Astrocyte (in vitro differentiated cells and primary cell): ENCODE measurements around the gene INAFM2. TPM values are rescaled to one million over a fixed set of nuclear protein-coding genes. Genes with fewer than 3 reads are reported as not detected.
A peak's percentile ranks its signal among the peaks of the same experiment; 100 is the strongest.

Experiments used
- DNase-seq: peaks from one replicate; pipeline ENCODE4 v3.0.0-alpha.2; 2010; ENCODE audit warnings: low read depth
- FAIRE-seq: peaks from 2 replicates; lab custom pipeline; 2011; peaks lifted over from hg19 to GRCh38; lab: Jason Lieb, UNC
- H2AFZ ChIP-seq: 2 replicates; pipeline ENCODE4 v1.6.0; 2012; ENCODE audit warnings: low read depth, low read length, inconsistent platforms
- H3K27ac ChIP-seq: 2 replicates; pipeline ENCODE4 v1.5.1; 2011; ENCODE audit warnings: low read depth, low read length, inconsistent platforms
- H3K27me3 ChIP-seq: 2 replicates; pipeline ENCODE4 v1.6.0; 2011; ENCODE audit warnings: low read length, inconsistent platforms; ENCODE audit not compliant: insufficient read depth
- H3K36me3 ChIP-seq: 2 replicates; pipeline ENCODE4 v1.5.1; 2011; ENCODE audit warnings: low read length, inconsistent platforms; ENCODE audit not compliant: insufficient read depth
- H3K4me1 ChIP-seq: 2 replicates; pipeline ENCODE4 v1.5.1; 2011; ENCODE audit warnings: low read length, inconsistent platforms; ENCODE audit not compliant: insufficient read depth
- H3K4me2 ChIP-seq: 2 replicates; pipeline ENCODE4 v1.6.0; 2012; ENCODE audit warnings: low read length, inconsistent platforms
- H3K4me3 ChIP-seq: 2 replicates; pipeline ENCODE4 v1.5.1; 2011; ENCODE audit warnings: low read depth, mild to moderate bottlenecking, low read length, inconsistent platforms; ENCODE audit not compliant: insufficient read depth
- H3K79me2 ChIP-seq: 2 replicates; pipeline ENCODE4 v1.6.0; 2012; ENCODE audit warnings: mild to moderate bottlenecking, low read length, inconsistent platforms; ENCODE audit not compliant: insufficient read depth
- H3K9ac ChIP-seq: 2 replicates; pipeline ENCODE4 v1.6.0; 2012; ENCODE audit warnings: mild to moderate bottlenecking, low read length, inconsistent platforms
- H3K9me3 ChIP-seq: 2 replicates; pipeline ENCODE4 v1.5.1; 2012; ENCODE audit warnings: low read depth, mild to moderate bottlenecking, low read length, inconsistent platforms; ENCODE audit not compliant: insufficient read depth
- H4K20me1 ChIP-seq: 2 replicates; pipeline ENCODE4 v1.6.0; 2012; ENCODE audit warnings: low read length, inconsistent platforms; ENCODE audit not compliant: insufficient read depth
- H3K27ac Mint-ChIP-seq: one replicate; pipeline ENCODE4 v1.8.0; 2021; ENCODE audit warnings: mild to moderate bottlenecking, mixed read lengths; ENCODE audit not compliant: unreplicated experiment
- H3K27me3 Mint-ChIP-seq: one replicate; pipeline ENCODE4 v1.8.0; 2021; ENCODE audit warnings: low read depth, mixed read lengths; ENCODE audit not compliant: unreplicated experiment
- H3K36me3 Mint-ChIP-seq: one replicate; pipeline ENCODE4 v1.8.0; 2021; ENCODE audit warnings: low read depth, mixed read lengths; ENCODE audit not compliant: unreplicated experiment
- H3K4me1 Mint-ChIP-seq: one replicate; pipeline ENCODE4 v1.8.0; 2021; ENCODE audit warnings: low read depth, mixed read lengths; ENCODE audit not compliant: unreplicated experiment
- H3K4me3 Mint-ChIP-seq: one replicate; pipeline ENCODE4 v1.8.0; 2021; ENCODE audit warnings: mild to moderate bottlenecking, moderate library complexity, mixed read lengths; ENCODE audit not compliant: unreplicated experiment
- H3K9me3 Mint-ChIP-seq: one replicate; pipeline ENCODE4 v1.8.0; 2021; ENCODE audit warnings: mild to moderate bottlenecking, mixed read lengths; ENCODE audit not compliant: unreplicated experiment
- EZH2 ChIP-seq: IDR thresholded peaks from 2 replicates; pipeline ENCODE4 v1.6.1; 2012; ENCODE audit warnings: mild to moderate bottlenecking, low read length, inconsistent platforms; ENCODE audit not compliant: insufficient read depth
- total RNA-seq: library from RNA; stranded (reverse); gene quantifications from 2 replicates; pipeline ENCODE4 v1.2.1, GENCODE V29; 2021
- TF ChIP-seq, protein P1 (sequence below): IDR thresholded peaks from 2 replicates; pipeline ENCODE4 v1.5.1; 2011; ENCODE audit warnings: low read depth, mild to moderate bottlenecking, inconsistent platforms, low read length, moderate library complexity; ENCODE audit not compliant: insufficient read depth

INAFM2 gene
- total RNA-seq, 1 donor from 2014 or later: 41.2 TPM

DNA sequence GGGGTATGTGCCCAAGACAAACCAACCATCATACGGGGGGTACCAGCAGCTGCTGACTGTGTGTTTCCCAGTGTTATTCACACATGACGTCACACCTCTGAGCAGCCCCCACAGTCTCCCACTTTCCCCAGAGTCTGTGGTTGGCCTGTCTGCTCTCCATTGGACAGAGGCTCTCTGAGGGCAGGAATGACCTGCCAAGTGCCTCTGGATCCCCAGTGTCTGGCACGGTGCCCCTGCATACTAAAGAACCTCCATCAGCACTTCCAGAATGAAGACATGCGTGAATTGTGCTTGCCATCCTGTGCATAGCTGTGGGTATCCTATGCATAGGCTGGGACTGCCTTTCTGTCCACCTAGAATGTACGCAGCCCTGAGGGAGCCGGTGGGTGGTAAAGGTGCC is 20.7 kb downstream of the INAFM2 start:
- Mint-ChIP-seq H3K4me1 (peaks cover 25% of the 10 kb centered on the region), H3K27me3 (peaks cover 9% of the 10 kb centered on the region)

DNA sequence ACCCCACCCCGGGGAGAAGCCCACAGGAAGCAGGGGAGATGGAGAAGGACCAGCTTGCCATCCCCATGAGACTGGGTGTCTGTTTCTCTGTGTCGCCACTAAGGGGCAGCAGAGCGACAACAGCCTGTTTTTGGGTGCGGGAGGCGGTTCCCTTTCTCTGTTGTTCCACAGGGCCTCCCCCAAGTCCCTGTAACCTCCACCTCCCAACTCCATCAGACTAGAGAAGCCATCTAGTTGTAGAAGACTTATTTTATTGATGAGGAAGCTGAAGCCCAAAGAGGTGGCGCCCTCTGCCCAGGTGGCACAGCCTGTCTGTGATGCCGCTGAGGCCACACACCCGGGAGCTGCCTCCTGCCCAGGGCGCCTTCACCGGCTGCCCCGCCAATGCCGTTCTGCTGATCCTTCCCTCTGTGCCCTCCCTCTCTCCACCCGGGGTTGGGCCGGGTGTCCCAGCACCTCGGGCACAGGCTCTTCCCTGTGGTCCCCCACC is 21.2 kb downstream of the INAFM2 start:
- H3K9me3 Mint-ChIP-seq: peaks cover 2% of the 10 kb centered on the region
- TF ChIP-seq, protein P1, sequence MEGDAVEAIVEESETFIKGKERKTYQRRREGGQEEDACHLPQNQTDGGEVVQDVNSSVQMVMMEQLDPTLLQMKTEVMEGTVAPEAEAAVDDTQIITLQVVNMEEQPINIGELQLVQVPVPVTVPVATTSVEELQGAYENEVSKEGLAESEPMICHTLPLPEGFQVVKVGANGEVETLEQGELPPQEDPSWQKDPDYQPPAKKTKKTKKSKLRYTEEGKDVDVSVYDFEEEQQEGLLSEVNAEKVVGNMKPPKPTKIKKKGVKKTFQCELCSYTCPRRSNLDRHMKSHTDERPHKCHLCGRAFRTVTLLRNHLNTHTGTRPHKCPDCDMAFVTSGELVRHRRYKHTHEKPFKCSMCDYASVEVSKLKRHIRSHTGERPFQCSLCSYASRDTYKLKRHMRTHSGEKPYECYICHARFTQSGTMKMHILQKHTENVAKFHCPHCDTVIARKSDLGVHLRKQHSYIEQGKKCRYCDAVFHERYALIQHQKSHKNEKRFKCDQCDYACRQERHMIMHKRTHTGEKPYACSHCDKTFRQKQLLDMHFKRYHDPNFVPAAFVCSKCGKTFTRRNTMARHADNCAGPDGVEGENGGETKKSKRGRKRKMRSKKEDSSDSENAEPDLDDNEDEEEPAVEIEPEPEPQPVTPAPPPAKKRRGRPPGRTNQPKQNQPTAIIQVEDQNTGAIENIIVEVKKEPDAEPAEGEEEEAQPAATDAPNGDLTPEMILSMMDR: peak; percentile 52
- TF ChIP-seq EZH2: no peak
- Histone ChIP-seq H3K9me3 (no peaks in the 10 kb centered on the region), H3K27ac (peak overlapping the region; percentile 99), H2AFZ (peak overlapping the region; percentile 19), H3K79me2 (peaks cover 9% of the 10 kb centered on the region), H3K4me3 (no peak overlapping the region), H3K4me2 (peak overlapping the region; percentile 79), H3K27me3 (no peaks in the 10 kb centered on the region), H4K20me1 (no peaks in the 10 kb centered on the region), H3K9ac (peak overlapping the region; percentile 87), H3K36me3 (no peaks in the 10 kb centered on the region), H3K4me1 (peaks cover 45% of the 10 kb centered on the region)
- DNase-seq: peak; percentile 52
- no peaks in the 10 kb centered on the region for H3K36me3 Mint-ChIP-seq
- no peak overlapping the region for H3K4me3 Mint-ChIP-seq
- H3K4me1 Mint-ChIP-seq: peaks cover 22% of the 10 kb centered on the region
- no peak for FAIRE-seq
- peak overlapping the region; percentile 93 for H3K27ac Mint-ChIP-seq
- H3K27me3 Mint-ChIP-seq: peaks cover 14% of the 10 kb centered on the region

More for the DNA sequence above, 20.7 kb downstream of the INAFM2 start:
- DNase-seq: peak; percentile 77
- H3K36me3 ChIP-seq: no peaks in the 10 kb centered on the region
- H3K9me3 ChIP-seq: no peaks in the 10 kb centered on the region
- H2AFZ ChIP-seq: peak overlapping the region; percentile 19
- peak overlapping the region; percentile 93 for H3K27ac Mint-ChIP-seq
- peak overlapping the region; percentile 79 for H3K4me2 ChIP-seq
- no peak for FAIRE-seq
- no peaks in the 10 kb centered on the region for H3K27me3 ChIP-seq
- peaks cover 2% of the 10 kb centered on the region for H3K9me3 Mint-ChIP-seq
- H3K4me3 Mint-ChIP-seq: no peak overlapping the region
- H3K9ac ChIP-seq: peak overlapping the region; percentile 87
- peaks cover 50% of the 10 kb centered on the region for H3K4me1 ChIP-seq
- H3K4me3 ChIP-seq: peak overlapping the region; percentile 13
- H4K20me1 ChIP-seq: no peaks in the 10 kb centered on the region
- peaks cover 13% of the 10 kb centered on the region for H3K79me2 ChIP-seq
- TF ChIP-seq, protein P1: no peak
- no peak for TF ChIP-seq EZH2
- peak overlapping the region; percentile 99 for H3K27ac ChIP-seq
- H3K36me3 Mint-ChIP-seq: no peaks in the 10 kb centered on the region

DNA sequence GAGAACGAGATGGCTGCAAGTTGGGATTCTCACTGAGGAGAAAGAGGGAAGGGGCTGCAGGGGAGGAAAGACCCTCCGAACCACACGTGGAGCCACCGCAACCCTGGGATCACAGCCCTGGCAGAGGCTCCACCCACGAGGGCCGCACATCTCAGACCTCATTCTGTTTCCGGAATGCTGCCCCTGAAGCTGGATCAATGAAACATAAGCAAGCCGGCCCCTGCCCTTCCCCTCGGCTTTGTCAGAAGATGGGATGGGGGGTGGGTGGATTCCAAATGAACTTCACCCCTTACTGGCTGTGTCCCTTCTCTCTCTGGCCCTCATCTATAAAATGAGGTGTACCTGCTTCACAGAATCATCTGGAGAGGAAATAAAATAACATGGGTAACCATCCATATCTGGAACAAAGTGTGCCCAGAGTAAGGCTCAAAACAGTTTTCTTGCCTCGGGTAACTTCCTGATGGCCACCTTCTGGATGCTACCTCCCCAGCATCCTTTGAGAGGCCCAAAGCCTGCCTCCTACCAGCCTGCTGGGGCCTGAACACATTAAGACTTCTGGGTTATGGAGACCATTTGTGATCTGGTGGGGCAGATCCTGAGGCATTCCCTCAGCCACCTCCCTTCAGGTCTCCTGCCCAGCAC is 21.9 kb downstream of the INAFM2 start:
- H3K4me1 Mint-ChIP-seq: peaks cover 21% of the 10 kb centered on the region
- no peak for TF ChIP-seq EZH2
- TF ChIP-seq, protein P1: no peak
- H3K4me2 ChIP-seq: no peak overlapping the region
- no peak for DNase-seq
- H3K9ac ChIP-seq: no peak overlapping the region
- H3K9me3 Mint-ChIP-seq: peaks cover 2% of the 10 kb centered on the region
- no peak for FAIRE-seq
- H4K20me1 ChIP-seq: no peaks in the 10 kb centered on the region
- peaks cover 38% of the 10 kb centered on the region for H3K4me1 ChIP-seq
- H3K4me3 Mint-ChIP-seq: no peak overlapping the region
- H3K79me2 ChIP-seq: peaks cover 2% of the 10 kb centered on the region
- H3K27me3 ChIP-seq: no peaks in the 10 kb centered on the region
- no peaks in the 10 kb centered on the region for H3K36me3 ChIP-seq
- no peaks in the 10 kb centered on the region for H3K9me3 ChIP-seq
- no peak overlapping the region for H3K27ac Mint-ChIP-seq
- H3K36me3 Mint-ChIP-seq: no peaks in the 10 kb centered on the region
- H2AFZ ChIP-seq: no peak overlapping the region
- H3K27ac ChIP-seq: no peak overlapping the region
- H3K27me3 Mint-ChIP-seq: peaks cover 18% of the 10 kb centered on the region
- no peak overlapping the region for H3K4me3 ChIP-seq
